GM18498 (cell line): ENCODE data around the gene CABP1.

Source experiments
- ATAC-seq: cut with Tn5 transposase; IDR thresholded peaks from one replicate; pipeline ENCODE4 v1.9.1; 2021; ENCODE audit warnings: mild to moderate bottlenecking, moderate library complexity; ENCODE audit not compliant: unreplicated experiment

CABP1 gene

GRCh38 chr12:120690978-120691377 is 50.6 kb downstream of the CABP1 start:
- no peak for ATAC-seq

GRCh38 chr12:120692524-120693033 is 52.2 kb downstream of the CABP1 start:
- ATAC-seq: no peak

GRCh38 chr12:120693848-120694247 is 53.4 kb downstream of the CABP1 start:
- no peak for ATAC-seq

DNA sequence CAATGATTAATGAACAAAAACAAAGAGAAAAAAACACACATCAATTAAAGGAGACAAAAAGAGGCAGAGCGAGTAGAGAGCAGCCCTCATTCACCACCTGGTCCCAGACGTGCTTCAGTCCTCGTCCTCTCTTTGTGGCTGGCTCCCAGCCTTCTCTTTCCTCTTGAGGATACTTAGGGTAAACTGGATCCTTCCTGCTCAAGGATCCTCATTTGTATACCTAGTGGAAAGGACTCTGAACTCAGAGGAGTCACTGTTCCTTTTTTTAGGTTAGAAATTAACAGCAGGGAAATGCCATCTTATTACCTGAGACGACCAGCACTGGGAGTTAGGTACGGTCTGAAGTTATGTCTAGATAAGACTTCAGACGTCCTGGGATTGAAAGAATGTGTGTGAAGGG is 56.2 kb downstream of the CABP1 start:
- ATAC-seq: no peak

DNA sequence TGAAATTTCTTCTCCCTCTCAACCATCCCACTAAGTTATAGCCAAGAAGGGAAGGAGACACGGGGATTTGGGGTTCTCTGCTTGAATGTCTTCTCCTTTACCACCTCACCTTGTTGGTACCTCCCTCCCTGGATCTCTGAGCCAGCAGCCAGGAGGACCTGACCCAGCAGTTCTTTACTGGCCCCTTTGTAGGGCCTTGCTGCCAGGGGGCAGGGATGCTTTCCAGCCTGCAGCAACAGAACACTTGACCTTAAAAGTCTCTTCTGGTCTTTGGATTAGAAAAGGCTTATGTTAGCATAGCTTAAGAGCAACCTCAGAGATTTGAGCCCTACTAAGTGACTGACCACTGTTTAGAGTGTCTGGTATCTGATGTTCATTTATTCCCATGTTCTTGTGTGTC is 56.9 kb downstream of the CABP1 start:
- ATAC-seq: no peak

GRCh38 chr12:120698665-120699064 is 58.2 kb downstream of the CABP1 start:
- no peak for ATAC-seq

- no peak for ATAC-seq
These were observed 59.1 kb downstream of the CABP1 start for GRCh38 chr12:120699553-120699952.

GRCh38 chr12:120700886-120701285 is 60.5 kb downstream of the CABP1 start:
- ATAC-seq: no peak

DNA sequence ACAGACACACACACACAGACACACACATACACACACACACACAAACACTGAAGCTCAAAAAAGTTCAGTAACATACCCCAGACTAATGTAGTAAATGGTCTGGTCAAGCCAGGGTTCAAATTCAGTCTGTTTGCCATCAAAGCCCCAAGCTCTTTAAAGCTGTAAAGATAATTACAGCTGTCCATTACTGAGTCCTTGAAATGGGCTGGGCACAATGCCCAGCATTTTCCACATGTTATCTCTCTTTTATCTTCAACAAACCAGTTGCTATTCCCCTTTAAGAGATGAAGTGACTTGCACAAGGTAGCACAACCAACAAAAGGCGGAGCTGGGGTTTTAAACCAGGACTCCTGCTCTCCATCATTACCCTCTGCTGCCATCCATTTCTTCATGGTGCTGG is 62.2 kb downstream of the CABP1 start:
- ATAC-seq: no peak

GRCh38 chr12:120703311-120703942 is 63.0 kb downstream of the CABP1 start:
- no peak for ATAC-seq

DNA sequence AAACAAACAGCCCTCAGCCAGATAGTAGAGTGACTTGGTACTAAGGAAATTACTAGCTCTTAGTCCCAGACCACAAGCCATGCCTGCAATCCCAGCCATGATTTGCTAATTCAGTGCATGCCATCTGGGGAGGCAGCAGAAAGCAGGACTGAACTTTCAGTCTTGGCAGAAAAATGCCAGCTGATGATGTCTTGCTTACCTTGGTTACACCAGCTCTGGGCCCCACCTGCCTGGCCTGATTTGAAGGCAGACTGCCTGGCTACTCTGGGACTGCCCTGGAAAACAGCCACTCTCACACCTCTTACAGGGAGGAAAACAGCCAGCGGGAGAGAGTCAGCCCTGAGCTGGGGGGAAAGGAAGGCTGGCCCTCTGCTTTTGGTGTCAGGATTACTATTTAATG is 65.2 kb downstream of the CABP1 start:
- no peak for ATAC-seq

- no peak for ATAC-seq
These were observed 65.6 kb downstream of the CABP1 start for GRCh38 chr12:120706029-120706428.

- ATAC-seq: no peak
These were observed 68.2 kb downstream of the CABP1 start for GRCh38 chr12:120708651-120709050.

- peak; percentile 79 for ATAC-seq
These were observed 69.8 kb downstream of the CABP1 start, which contains the start of gene UNC119B for GRCh38 chr12:120710031-120710804. TSS of gene UNC119B (plus strand) at chr12:120710458. CDS start at chr12:120710475, 17 bp downstream.

GRCh38 chr12:120710805-120711296 is 70.4 kb downstream of the CABP1 start:
- ATAC-seq: peak; percentile 22

DNA sequence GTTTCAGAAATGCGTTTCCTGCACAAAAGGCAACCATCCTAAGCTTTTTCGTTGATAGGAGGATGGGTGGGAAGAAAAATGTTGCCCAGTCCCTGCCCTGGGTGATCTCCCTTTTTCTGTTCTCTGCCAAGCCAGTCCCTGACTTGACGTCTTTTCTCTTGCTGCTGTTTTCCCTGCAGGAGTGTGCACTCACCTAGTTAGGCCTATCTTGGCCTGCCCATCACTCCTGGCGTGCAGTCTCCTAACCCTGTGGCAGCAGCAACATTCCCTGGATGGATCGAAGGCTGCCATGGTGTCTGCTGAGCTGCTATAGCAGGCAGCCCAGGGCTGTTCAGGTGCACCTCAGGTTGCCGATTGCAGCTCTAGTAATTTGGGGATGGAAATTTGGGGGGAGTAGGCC is 71.0 kb downstream of the CABP1 start:
- no peak for ATAC-seq

- ATAC-seq: no peak
These were observed 72.2 kb downstream of the CABP1 start for GRCh38 chr12:120712610-120713009.

GRCh38 chr12:120713861-120714482 is 73.5 kb downstream of the CABP1 start:
- no peak for ATAC-seq
